HepG2 (cell line): ENCODE data around the gene ISG20L2. TPM values are rescaled to one million over a fixed set of nuclear protein-coding genes. Genes with fewer than 3 reads are reported as not detected.

ENCODE experiments used
- ARID3A ChIP-seq: IDR thresholded peaks from 2 replicates; pipeline ENCODE4 v1.6.1; 2012; ENCODE audit warnings: low read depth, low read length, improper control_type of control experiment
- CCAR2 ChIP-seq: fragments of 200-400 bp; formaldehyde crosslinking; optimal IDR thresholded peaks from 2 replicates; pipeline ENCODE3; 2018; ENCODE audit warnings: low read depth, mild to moderate bottlenecking, low read length, moderate library complexity
- KIAA2018 ChIP-seq: sonication (generic); formaldehyde crosslinking; IDR thresholded peaks from 2 replicates; pipeline ENCODE4 v1.5.0; 2020; ENCODE audit warnings: mild to moderate bottlenecking, missing genetic modification reagents, borderline replicate concordance
- PHF5A ChIP-seq: IDR thresholded peaks from one replicate; pipeline ENCODE4 v1.6.1; 2018; ENCODE audit warnings: low read depth, missing genetic modification reagents; ENCODE audit not compliant: unreplicated experiment
- REPIN1 ChIP-seq: sonication (generic); formaldehyde crosslinking; IDR thresholded peaks from 2 replicates; pipeline ENCODE4 v1.8.0; 2022; ENCODE audit warnings: missing genetic modification reagents, low read depth, mild to moderate bottlenecking, borderline replicate concordance
- REST ChIP-seq, 2 experiments: IDR thresholded peaks; 2 replicates each; pipeline ENCODE4 v1.6.1; 2011 to 2012; ENCODE audit warnings: low read length in 2 of 2, borderline replicate concordance in 1 of 2, low read depth in 1 of 2, mild to moderate bottlenecking in 1 of 2, moderate library complexity in 1 of 2
- SOX13 ChIP-seq, 3 experiments: fragments of 450-650 bp in 1 of 3; sonication (generic) in 1 of 3; formaldehyde crosslinking in 1 of 3; IDR thresholded peaks in 2 of 3; conservative IDR thresholded peaks in 1 of 3; 2 replicates each; pipeline versions ENCODE4 v1.5.0 to v1.6.1; 2016 to 2020; ENCODE audit warnings: antibody characterized with exemption in 1 of 3, mild to moderate bottlenecking in 1 of 3, missing compliant biosample characterization in 1 of 3, missing genetic modification reagents in 1 of 3, moderate library complexity in 1 of 3
- SRSF9 ChIP-seq: fragments of 200-400 bp; formaldehyde crosslinking; IDR thresholded peaks from 2 replicates; pipeline ENCODE4 v1.6.1; 2018; ENCODE audit warnings: borderline replicate concordance, mild to moderate bottlenecking, low read depth, low read length; ENCODE audit not compliant: insufficient read depth, poor library complexity, severe bottlenecking
- ZFP90 ChIP-seq: sonication (generic); formaldehyde crosslinking; IDR thresholded peaks from 2 replicates; pipeline ENCODE4 v1.8.0; 2022; ENCODE audit warnings: missing genetic modification reagents, mild to moderate bottlenecking, inconsistent platforms, borderline replicate concordance
- ZNF558 ChIP-seq: sonication (generic); formaldehyde crosslinking; IDR thresholded peaks from 2 replicates; pipeline ENCODE4 v1.9.0; 2022; ENCODE audit warnings: mild to moderate bottlenecking, missing genetic modification reagents, borderline replicate concordance
- ZNF619 ChIP-seq: sonication (generic); formaldehyde crosslinking; IDR thresholded peaks from 2 replicates; pipeline ENCODE4 v1.4.0; 2020; ENCODE audit warnings: mild to moderate bottlenecking, missing genetic modification reagents
- ZNF883 ChIP-seq: sonication (generic); formaldehyde crosslinking; IDR thresholded peaks from 2 replicates; pipeline ENCODE4 v1.5.1; 2020; ENCODE audit warnings: mild to moderate bottlenecking, missing genetic modification reagents; ENCODE audit errors: not compliant biosample characterization
- polyA plus RNA-seq, 8 experiments: library from polyadenylated mRNA; depleted of rRNA in 3 of 8; stranded (reverse) in 7 of 8; unstranded in 1 of 8; fragments of >200 nt; fragmentation: Illumina TruSeq in 4 of 8; extraction: Trizol in 4 of 8; gene quantifications; 2 replicates each; pipeline versions ENCODE4 v1.2.1 to v1.2.3, GENCODE V29; 2011 to 2016; ENCODE audit warnings: low read depth in 4 of 8, missing spikeins in 1 of 8, mixed read lengths in 1 of 8; ENCODE audit not compliant: insufficient read depth in 1 of 8
- total RNA-seq, 5 experiments: library from RNA; depleted of rRNA; stranded (reverse); fragments of >200 nt; fragmentation: Illumina TruSeq; extraction: Trizol; gene quantifications; 2 replicates each; pipeline ENCODE4 v1.2.3, GENCODE V29; 2016; ENCODE audit warnings: low read depth in 1 of 5

Gene ISG20L2
- total and polyA plus RNA-seq, 2 of the 13 experiments (the other 11 are each of a cell fraction or from before 2014, with no cell fraction given) = 19.8 to 21.3 TPM

GRCh38 chr1:156740741-156741480 lies 12.3 kb upstream of the ISG20L2 start, which contains the start of gene MRPL24 (continued):
- TF ChIP-seq ARID3A (no peak), ZNF619 (CRISPR knock-in tag) (peak; percentile 74; the same call in 1 of the 2 replicates), SRSF9 (no peak), REST (IDR thresholded peaks at IDR 0.05; ENCODE audit: borderline replicate concordance in 1 of 2, low read depth in 1 of 2, low read length in 2 of 2) (peak in 1 of 2 experiments; percentile 49; a peak in 1 of 4 replicates), ZNF883 (peak; percentile 92), KIAA2018 (CRISPR knock-in tag) (no peak), SOX13 (IDR thresholded peaks at IDR 0.05) (no peak), SOX13 (CRISPR knock-in tag; conservative IDR thresholded peaks at IDR 0.05 in 1 of 2, IDR thresholded peaks at IDR 0.05 in 1 of 2) (no peak; a peak in 1 of 4 replicates), ZFP90 (peak; percentile 82; the same call in 1 of the 2 replicates), REPIN1 (CRISPR knock-in tag) (peak; percentile 95), PHF5A (CRISPR knock-in tag) (peak; percentile 83), CCAR2 (no peak), ZNF558 (CRISPR knock-in tag) (peak; percentile 79; the same call in 1 of the 2 replicates)
